Suprapubic skin (tissue), 4 donors: ENCODE results near the gene DPF1. TPM values are rescaled to one million over a fixed set of nuclear protein-coding genes. Genes with fewer than 3 reads are reported as not detected.

Experiments
- DNase-seq, 2 donors: peaks; one replicate each; pipeline ENCODE4 v3.0.0-alpha.2; 2019; ENCODE audit warnings: low spot score in 2 of 2
- H3K27ac ChIP-seq: fragments of 200-600 bp; sonication (generic); one replicate; pipeline ENCODE4 v1.5.1; 2019
- H3K27me3 ChIP-seq: fragments of 200-600 bp; sonication (generic); one replicate; pipeline ENCODE4 v1.5.1; 2019
- H3K36me3 ChIP-seq: fragments of 200-600 bp; sonication (generic); one replicate; pipeline ENCODE4 v1.5.1; 2019
- H3K4me1 ChIP-seq: fragments of 200-600 bp; sonication (generic); one replicate; pipeline ENCODE4 v1.5.1; 2019
- H3K4me3 ChIP-seq: fragments of 200-600 bp; sonication (generic); one replicate; pipeline ENCODE4 v1.5.1; 2019; ENCODE audit warnings: mild to moderate bottlenecking
- H3K9me3 ChIP-seq: fragments of 200-600 bp; sonication (generic); one replicate; pipeline ENCODE4 v1.5.1; 2019
- EP300 ChIP-seq: sonication (generic); formaldehyde crosslinking; IDR thresholded peaks from one replicate; pipeline ENCODE4 v1.6.1; 2017; ENCODE audit warnings: antibody characterized with exemption
- POLR2A ChIP-seq, 2 donors: fragments of 450-650 bp; IDR thresholded peaks; one replicate each; pipeline ENCODE4 v1.6.1; 2017; ENCODE audit warnings: antibody characterized with exemption in 2 of 2, mild to moderate bottlenecking in 2 of 2, moderate library complexity in 2 of 2
- POLR2AphosphoS5 ChIP-seq, 3 donors: sonication (generic); formaldehyde crosslinking; IDR thresholded peaks; one replicate each; pipeline ENCODE4 v1.6.1; 2017; ENCODE audit warnings: antibody characterized with exemption in 3 of 3
- WGBS: methylation state at CpG from one replicate; pipeline ENCODE4 v1.1.5; 2018; 5-methylcytosine and 5-hydroxymethylcytosine counted together
- total RNA-seq, 4 donors: library from RNA; depleted of rRNA; stranded (reverse); fragments of >200 nt; gene quantifications; one replicate each; pipeline ENCODE4 v1.1.0, GENCODE V29; 2016
- TF ChIP-seq, protein P1 (sequence below), 2 donors: fragments of 200-600 bp in 1 of 2; fragments of 450-650 bp in 1 of 2; sonication (generic) in 1 of 2; IDR thresholded peaks; one replicate each; pipeline ENCODE4 v1.5.1; 2016 to 2019; ENCODE audit warnings: antibody characterized with exemption in 2 of 2, mild to moderate bottlenecking in 1 of 2, moderate library complexity in 1 of 2

DPF1 gene
- total RNA-seq, 4 donors from 2014 or later, result 1.1 TPM; not detected in 3

DNA sequence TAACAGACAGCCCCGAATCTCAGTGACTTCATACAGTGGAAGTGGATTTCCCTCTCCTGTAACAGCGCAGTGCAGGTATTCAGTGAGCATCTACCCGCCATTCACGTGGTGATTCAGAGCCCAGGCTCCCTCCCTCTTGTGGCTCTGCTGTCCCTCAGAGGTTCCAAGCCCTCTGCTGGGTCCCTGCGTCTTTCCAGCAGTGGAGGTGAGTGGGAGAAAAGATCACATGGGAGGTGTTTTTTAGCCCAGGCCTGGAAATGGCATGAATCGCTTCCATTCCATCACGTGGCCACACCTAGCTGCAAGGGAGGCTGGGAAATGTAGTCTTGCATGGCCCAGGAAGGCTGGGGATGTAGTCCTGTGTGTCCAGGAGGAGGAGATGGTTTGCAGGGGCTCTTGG, 61.4 kb downstream of the DPF1 start:
- Histone ChIP-seq H3K4me1 (no peaks in the 10 kb centered on the region), H3K36me3 (peaks cover 74% of the 10 kb centered on the region), H3K4me3 (no peak overlapping the region), H3K27ac (no peak overlapping the region), H3K27me3 (no peaks in the 10 kb centered on the region), H3K9me3 (peaks cover 4% of the 10 kb centered on the region)
- WGBS, result 97% methylated on average over 6 of the region's 7 CpGs
- TF ChIP-seq EP300 (no peak), POLR2A (IDR thresholded peaks at IDR 0.05) (no peak), POLR2AphosphoS5 (IDR thresholded peaks at IDR 0.05) (no peak)
- TF ChIP-seq, protein P1, sequence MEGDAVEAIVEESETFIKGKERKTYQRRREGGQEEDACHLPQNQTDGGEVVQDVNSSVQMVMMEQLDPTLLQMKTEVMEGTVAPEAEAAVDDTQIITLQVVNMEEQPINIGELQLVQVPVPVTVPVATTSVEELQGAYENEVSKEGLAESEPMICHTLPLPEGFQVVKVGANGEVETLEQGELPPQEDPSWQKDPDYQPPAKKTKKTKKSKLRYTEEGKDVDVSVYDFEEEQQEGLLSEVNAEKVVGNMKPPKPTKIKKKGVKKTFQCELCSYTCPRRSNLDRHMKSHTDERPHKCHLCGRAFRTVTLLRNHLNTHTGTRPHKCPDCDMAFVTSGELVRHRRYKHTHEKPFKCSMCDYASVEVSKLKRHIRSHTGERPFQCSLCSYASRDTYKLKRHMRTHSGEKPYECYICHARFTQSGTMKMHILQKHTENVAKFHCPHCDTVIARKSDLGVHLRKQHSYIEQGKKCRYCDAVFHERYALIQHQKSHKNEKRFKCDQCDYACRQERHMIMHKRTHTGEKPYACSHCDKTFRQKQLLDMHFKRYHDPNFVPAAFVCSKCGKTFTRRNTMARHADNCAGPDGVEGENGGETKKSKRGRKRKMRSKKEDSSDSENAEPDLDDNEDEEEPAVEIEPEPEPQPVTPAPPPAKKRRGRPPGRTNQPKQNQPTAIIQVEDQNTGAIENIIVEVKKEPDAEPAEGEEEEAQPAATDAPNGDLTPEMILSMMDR (IDR thresholded peaks at IDR 0.05), result no peak
- DNase-seq, result no peak

DNA sequence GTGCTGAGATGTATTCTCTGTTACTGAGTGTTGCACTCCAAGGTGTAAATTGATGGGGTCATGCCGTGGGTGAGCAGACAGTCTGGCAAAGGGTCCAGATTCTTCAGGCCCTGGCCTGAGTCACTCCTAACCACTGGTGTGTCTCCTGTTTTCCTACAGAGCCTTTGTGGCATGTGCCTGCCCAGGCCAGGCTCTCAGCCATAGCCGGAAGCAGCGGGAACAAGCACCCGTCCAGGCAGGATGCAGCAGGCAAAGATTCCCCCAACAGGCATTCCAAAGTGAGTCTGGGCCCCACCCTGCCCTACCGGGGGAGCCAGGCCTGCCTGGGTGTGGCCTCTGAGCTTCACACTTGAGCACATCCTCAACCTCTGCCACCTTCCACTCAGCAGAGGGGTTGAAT, 61.9 kb downstream of the DPF1 start:
- Histone ChIP-seq H3K27me3 (no peaks in the 10 kb centered on the region), H3K4me1 (no peaks in the 10 kb centered on the region), H3K9me3 (peaks cover 4% of the 10 kb centered on the region), H3K4me3 (no peak overlapping the region), H3K36me3 (peaks cover 68% of the 10 kb centered on the region), H3K27ac (no peak overlapping the region)
- TF ChIP-seq POLR2A (IDR thresholded peaks at IDR 0.05) (no peak), POLR2AphosphoS5 (IDR thresholded peaks at IDR 0.05) (no peak), EP300 (no peak)
- TF ChIP-seq, protein P1 (IDR thresholded peaks at IDR 0.05), result no peak
- WGBS, result 52% methylated on average over 3 of the region's 5 CpGs
- no peak for DNase-seq

Other genes starting within 250 kb of the DPF1 start
- gene PPP1R14A, start 32.2 kb upstream of the DPF1 start, total RNA-seq, result 10 to 100 TPM in 1 of 4 donors, 1 to 10 TPM in 3; 2.3 to 13.3 (median 7.7) TPM
- 100 to 1,000 TPM; 359 to 639 (median 494) TPM for gene SPINT2, start 40.4 kb upstream of the DPF1 start, total RNA-seq
- gene C19orf33, start 80.0 kb upstream of the DPF1 start, total RNA-seq, result 100 to 1,000 TPM; 182 to 452 (median 349) TPM
- 10 to 100 TPM; 14.2 to 36.4 (median 26.1) TPM for gene YIF1B, start 91.7 kb upstream of the DPF1 start, total RNA-seq
- gene KCNK6, start 95.6 kb upstream of the DPF1 start, total RNA-seq, result 10 to 100 TPM; 18.6 to 27.4 (median 22.8) TPM
- gene CATSPERG, start 111.6 kb upstream of the DPF1 start, total RNA-seq, result 10 to 100 TPM in 2 of 4 donors, 1 to 10 TPM in 2; 4.1 to 26.3 (median 13.8) TPM
- gene PSMD8, start 150.3 kb upstream of the DPF1 start, total RNA-seq, result 100 to 1,000 TPM; 190 to 303 (median 296) TPM
- under 1 TPM in 3 of 4 donors, not detected in 1; 0.26 to 0.68 (median 0.60) TPM for gene GGN, start 163.8 kb upstream of the DPF1 start, total RNA-seq
- gene SPRED3, start 164.5 kb upstream of the DPF1 start, total RNA-seq, result 1 to 10 TPM in 2 of 4 donors, under 1 TPM in 2; 0.44 to 3.5 (median 1.2) TPM
- 10 to 100 TPM; 32.6 to 45.6 (median 36.7) TPM for gene FAM98C, start 178.9 kb upstream of the DPF1 start, total RNA-seq
- gene RASGRP4, start 202.0 kb upstream of the DPF1 start, total RNA-seq, result 1 to 10 TPM in 3 of 4 donors, under 1 TPM in 1; 0.91 to 2.3 (median 1.6) TPM
- 10 to 100 TPM in 3 of 4 donors, 1 to 10 TPM in 1; 8.4 to 26.1 (median 13.1) TPM for gene RYR1, start 209.5 kb upstream of the DPF1 start, total RNA-seq